Measurements from ENCODE around the gene VIPAS39. TPM values are rescaled to one million over a fixed set of nuclear protein-coding genes. Genes with fewer than 3 reads are reported as not detected.
A peak's percentile ranks its signal among the peaks of the same experiment; 100 is the strongest.

Gene VIPAS39
- total RNA-seq: 34.0 and 37.1 TPM in 2 replicates

GRCh38 chr14:77457522-77458248 lies at the start of gene VIPAS39, which contains the start of gene AHSA1:
VIPAS39 (minus strand) TSS chr14:77457601; CDS start chr14:77454102, 3,499 bp downstream.
AHSA1 (plus strand) TSS chr14:77458093; CDS start chr14:77458190, 97 bp downstream.
- H3K4me3 ChIP-seq (ENCODE audit: insufficient read depth, low read length): peak within 1 kb of the TSS; percentile 85
- no peaks in the 10 kb centered on the region for H3K9me3 ChIP-seq (ENCODE audit: low read depth, low read length)
- peak; percentile 94 for DNase-seq (ENCODE audit: insufficient read length, low spot score, missing footprints)
- peak within 1 kb of the TSS; percentile 82 for H3K27ac ChIP-seq (ENCODE audit: low read depth, low read length)
- H3K27me3 ChIP-seq (ENCODE audit: insufficient read depth, low read length): no peaks in the 10 kb centered on the region
- peak within 1 kb of the TSS; percentile 97 for H3K4me2 ChIP-seq (ENCODE audit: insufficient read depth, low read length)
- no peak for TF ChIP-seq CTCF (IDR thresholded peaks at IDR 0.05; ENCODE audit: extremely low read depth, low read depth, low read length)
- peaks cover 26% of the 10 kb centered on the region for H4K20me1 ChIP-seq (ENCODE audit: insufficient read depth, low read length)
- peaks cover 65% of the 10 kb centered on the region for H3K79me2 ChIP-seq (ENCODE audit: insufficient read depth, low read length)
- H3K36me3 ChIP-seq (ENCODE audit: insufficient read depth, low read length): peaks cover 34% of the 10 kb centered on the region
- H2AFZ ChIP-seq (ENCODE audit: low read length): peak within 1 kb of the TSS; percentile 94
- peaks cover 20% of the 10 kb centered on the region for H3K4me1 ChIP-seq (ENCODE audit: insufficient read depth, low read length)

- H4K20me1 ChIP-seq (ENCODE audit: insufficient read depth, low read length): no peaks in the 10 kb centered on the region
- H3K79me2 ChIP-seq (ENCODE audit: insufficient read depth, low read length): no peaks in the 10 kb centered on the region
- H3K9me3 ChIP-seq (ENCODE audit: low read depth, low read length): no peaks in the 10 kb centered on the region
- peaks cover 4% of the 10 kb centered on the region for H3K27me3 ChIP-seq (ENCODE audit: insufficient read depth, low read length)
- TF ChIP-seq CTCF (IDR thresholded peaks at IDR 0.05; ENCODE audit: extremely low read depth, low read depth, low read length): no peak
- DNase-seq (ENCODE audit: insufficient read length, low spot score, missing footprints): no peak
- H2AFZ ChIP-seq (ENCODE audit: low read length): no peak overlapping the region
- no peak overlapping the region for H3K4me3 ChIP-seq (ENCODE audit: insufficient read depth, low read length)
- H3K36me3 ChIP-seq (ENCODE audit: insufficient read depth, low read length): peaks cover 4% of the 10 kb centered on the region
- H3K27ac ChIP-seq (ENCODE audit: low read depth, low read length): no peak overlapping the region
- H3K4me1 ChIP-seq (ENCODE audit: insufficient read depth, low read length): no peaks in the 10 kb centered on the region
- H3K4me2 ChIP-seq (ENCODE audit: insufficient read depth, low read length): no peak overlapping the region
Measured at GRCh38 chr14:77505031-77505430, 47.6 kb upstream of the VIPAS39 start.

- H3K79me2 ChIP-seq (ENCODE audit: insufficient read depth, low read length): no peaks in the 10 kb centered on the region
- H3K27me3 ChIP-seq (ENCODE audit: insufficient read depth, low read length): peaks cover 18% of the 10 kb centered on the region
- DNase-seq (ENCODE audit: insufficient read length, low spot score, missing footprints): no peak
- H2AFZ ChIP-seq (ENCODE audit: low read length): no peak overlapping the region
- TF ChIP-seq CTCF (IDR thresholded peaks at IDR 0.05; ENCODE audit: extremely low read depth, low read depth, low read length): no peak
- H3K4me1 ChIP-seq (ENCODE audit: insufficient read depth, low read length): peaks cover 3% of the 10 kb centered on the region
- no peak overlapping the region for H3K4me2 ChIP-seq (ENCODE audit: insufficient read depth, low read length)
- no peak overlapping the region for H3K27ac ChIP-seq (ENCODE audit: low read depth, low read length)
- no peaks in the 10 kb centered on the region for H4K20me1 ChIP-seq (ENCODE audit: insufficient read depth, low read length)
- no peak overlapping the region for H3K4me3 ChIP-seq (ENCODE audit: insufficient read depth, low read length)
- peaks cover 4% of the 10 kb centered on the region for H3K36me3 ChIP-seq (ENCODE audit: insufficient read depth, low read length)
- H3K9me3 ChIP-seq (ENCODE audit: low read depth, low read length): no peaks in the 10 kb centered on the region
Measured at GRCh38 chr14:77503138-77503537, 45.7 kb upstream of the VIPAS39 start.

GRCh38 chr14:77502109-77502782 lies 44.8 kb upstream of the VIPAS39 start:
- Histone ChIP-seq H2AFZ (ENCODE audit: low read length) (no peak overlapping the region), H3K79me2 (ENCODE audit: insufficient read depth, low read length) (no peaks in the 10 kb centered on the region), H3K4me3 (ENCODE audit: insufficient read depth, low read length) (no peak overlapping the region), H3K4me2 (ENCODE audit: insufficient read depth, low read length) (no peak overlapping the region), H4K20me1 (ENCODE audit: insufficient read depth, low read length) (no peaks in the 10 kb centered on the region), H3K36me3 (ENCODE audit: insufficient read depth, low read length) (no peaks in the 10 kb centered on the region), H3K9me3 (ENCODE audit: low read depth, low read length) (no peaks in the 10 kb centered on the region), H3K27me3 (ENCODE audit: insufficient read depth, low read length) (peaks cover 24% of the 10 kb centered on the region), H3K4me1 (ENCODE audit: insufficient read depth, low read length) (peaks cover 4% of the 10 kb centered on the region), H3K27ac (ENCODE audit: low read depth, low read length) (no peak overlapping the region)
- no peak for DNase-seq (ENCODE audit: insufficient read length, low spot score, missing footprints)
- no peak for TF ChIP-seq CTCF (IDR thresholded peaks at IDR 0.05; ENCODE audit: extremely low read depth, low read depth, low read length)

Data from osteoblast (primary cell).